Measurements from ENCODE around the gene GLIPR2.
"Not testable (repeated sequence)": the region's sequence is repeated elsewhere in the genome, so short reads cannot be mapped to it uniquely, and the experiment has no call there.

The GLIPR2 gene

DNA sequence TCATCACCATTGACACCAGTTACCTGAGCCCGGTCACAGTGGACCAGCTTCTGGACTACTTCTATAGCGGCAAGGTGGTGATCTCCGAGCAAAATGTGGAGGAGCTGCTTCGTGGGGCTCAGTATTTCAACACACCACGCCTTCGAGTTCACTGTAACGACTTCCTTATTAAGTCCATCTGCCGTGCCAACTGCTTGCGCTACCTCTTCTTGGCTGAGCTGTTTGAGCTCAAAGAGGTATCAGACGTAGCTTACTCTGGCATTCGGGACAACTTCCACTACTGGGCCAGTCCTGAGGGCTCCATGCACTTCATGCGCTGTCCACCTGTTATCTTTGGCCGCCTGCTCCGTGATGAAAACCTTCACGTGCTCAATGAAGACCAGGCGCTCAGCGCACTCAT lies 33.2 kb downstream of the GLIPR2 start:
- no peak overlapping the region for H3K4me3 ChIP-seq (ENCODE audit: low read depth, low read length)
- H3K9me3 ChIP-seq (ENCODE audit: control insufficient read depth, insufficient read depth, low read length), result no peaks in the 10 kb centered on the region
- H3K9ac ChIP-seq (ENCODE audit: low read depth, low read length), result no peak overlapping the region
- no peaks in the 10 kb centered on the region for H3K36me3 ChIP-seq (ENCODE audit: control insufficient read depth, insufficient read depth, low read length)
- peaks cover 4% of the 10 kb centered on the region for H3K27me3 ChIP-seq (ENCODE audit: control insufficient read depth, insufficient read depth, low read length)
- peaks cover 2% of the 10 kb centered on the region for H3K4me1 ChIP-seq (ENCODE audit: control insufficient read depth, insufficient read depth, low read length)

GRCh38 chr9:36170531-36170930 lies 34.0 kb downstream of the GLIPR2 start:
- Histone ChIP-seq H3K9me3 (ENCODE audit: control insufficient read depth, insufficient read depth, low read length) (no peaks in the 10 kb centered on the region), H3K36me3 (ENCODE audit: control insufficient read depth, insufficient read depth, low read length) (no peaks in the 10 kb centered on the region), H3K27me3 (ENCODE audit: control insufficient read depth, insufficient read depth, low read length) (peaks cover 4% of the 10 kb centered on the region)

GRCh38 chr9:36173861-36174260 lies 37.3 kb downstream of the GLIPR2 start:
- no peaks in the 10 kb centered on the region for H3K4me1 ChIP-seq (ENCODE audit: control insufficient read depth, insufficient read depth, low read length)
- H3K36me3 ChIP-seq (ENCODE audit: control insufficient read depth, insufficient read depth, low read length), result no peaks in the 10 kb centered on the region
- H3K9ac ChIP-seq (ENCODE audit: low read depth, low read length), result no peak overlapping the region
- peaks cover 2% of the 10 kb centered on the region for H3K27me3 ChIP-seq (ENCODE audit: control insufficient read depth, insufficient read depth, low read length)
- no peaks in the 10 kb centered on the region for H3K9me3 ChIP-seq (ENCODE audit: control insufficient read depth, insufficient read depth, low read length)
- no peak overlapping the region for H3K4me3 ChIP-seq (ENCODE audit: low read depth, low read length)

More at GRCh38 chr9:36170531-36170930, 34.0 kb downstream of the GLIPR2 start:
- Histone ChIP-seq H3K9ac (ENCODE audit: low read depth, low read length) (no peak overlapping the region), H3K4me3 (ENCODE audit: low read depth, low read length) (no peak overlapping the region), H3K4me1 (ENCODE audit: control insufficient read depth, insufficient read depth, low read length) (no peaks in the 10 kb centered on the region)

- Histone ChIP-seq H3K9me3 (ENCODE audit: control insufficient read depth, insufficient read depth, low read length) (no peaks in the 10 kb centered on the region), H3K27me3 (ENCODE audit: control insufficient read depth, insufficient read depth, low read length) (peaks cover under 1% of the 10 kb centered on the region), H3K9ac (ENCODE audit: low read depth, low read length) (no peak overlapping the region), H3K4me1 (ENCODE audit: control insufficient read depth, insufficient read depth, low read length) (no peaks in the 10 kb centered on the region), H3K36me3 (ENCODE audit: control insufficient read depth, insufficient read depth, low read length) (no peaks in the 10 kb centered on the region), H3K4me3 (ENCODE audit: low read depth, low read length) (no peak overlapping the region)
These were observed 37.7 kb downstream of the GLIPR2 start for GRCh38 chr9:36174271-36174670.

- no peak overlapping the region for H3K9ac ChIP-seq (ENCODE audit: low read depth, low read length)
These were observed 38.2 kb downstream of the GLIPR2 start for GRCh38 chr9:36174731-36175130.

GRCh38 chr9:36175209-36175608 lies 38.7 kb downstream of the GLIPR2 start:
- H3K9ac ChIP-seq (ENCODE audit: low read depth, low read length); H3K4me3 ChIP-seq (ENCODE audit: low read depth, low read length); H3K9me3 ChIP-seq (ENCODE audit: control insufficient read depth, insufficient read depth, low read length); H3K36me3 ChIP-seq (ENCODE audit: control insufficient read depth, insufficient read depth, low read length); H3K27me3 ChIP-seq (ENCODE audit: control insufficient read depth, insufficient read depth, low read length); H3K4me1 ChIP-seq (ENCODE audit: control insufficient read depth, insufficient read depth, low read length): not testable (repeated sequence)

More at GRCh38 chr9:36174731-36175130, 38.2 kb downstream of the GLIPR2 start:
- H3K9me3 ChIP-seq (ENCODE audit: control insufficient read depth, insufficient read depth, low read length), result no peaks in the 10 kb centered on the region
- H3K4me1 ChIP-seq (ENCODE audit: control insufficient read depth, insufficient read depth, low read length), result no peaks in the 10 kb centered on the region
- no peaks in the 10 kb centered on the region for H3K27me3 ChIP-seq (ENCODE audit: control insufficient read depth, insufficient read depth, low read length)
- no peak overlapping the region for H3K4me3 ChIP-seq (ENCODE audit: low read depth, low read length)
- H3K36me3 ChIP-seq (ENCODE audit: control insufficient read depth, insufficient read depth, low read length), result no peaks in the 10 kb centered on the region

DNA sequence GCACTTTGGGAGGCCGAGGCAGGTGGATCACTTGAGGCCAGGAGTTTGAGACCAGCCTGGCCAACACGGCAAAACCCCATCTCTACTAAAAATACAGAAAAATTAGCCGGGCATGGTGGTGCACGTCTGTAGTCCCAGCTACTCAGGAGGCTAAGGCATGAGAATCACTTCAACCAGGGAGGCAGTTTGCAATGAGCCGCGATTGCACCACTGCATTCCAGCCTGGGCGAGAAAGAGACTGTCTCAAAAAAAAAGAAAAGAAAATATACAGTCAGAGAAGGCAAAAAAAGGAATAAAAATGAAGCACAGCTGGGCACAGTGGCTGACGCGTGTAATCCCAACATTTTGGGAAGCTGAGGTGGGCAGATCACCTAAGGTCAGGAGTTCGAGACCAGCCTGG lies 40.0 kb downstream of the GLIPR2 start:
- not testable (repeated sequence) for H3K27me3 ChIP-seq (ENCODE audit: control insufficient read depth, insufficient read depth, low read length); H3K4me1 ChIP-seq (ENCODE audit: control insufficient read depth, insufficient read depth, low read length); H3K4me3 ChIP-seq (ENCODE audit: low read depth, low read length); H3K9me3 ChIP-seq (ENCODE audit: control insufficient read depth, insufficient read depth, low read length); H3K9ac ChIP-seq (ENCODE audit: low read depth, low read length); H3K36me3 ChIP-seq (ENCODE audit: control insufficient read depth, insufficient read depth, low read length)

DNA sequence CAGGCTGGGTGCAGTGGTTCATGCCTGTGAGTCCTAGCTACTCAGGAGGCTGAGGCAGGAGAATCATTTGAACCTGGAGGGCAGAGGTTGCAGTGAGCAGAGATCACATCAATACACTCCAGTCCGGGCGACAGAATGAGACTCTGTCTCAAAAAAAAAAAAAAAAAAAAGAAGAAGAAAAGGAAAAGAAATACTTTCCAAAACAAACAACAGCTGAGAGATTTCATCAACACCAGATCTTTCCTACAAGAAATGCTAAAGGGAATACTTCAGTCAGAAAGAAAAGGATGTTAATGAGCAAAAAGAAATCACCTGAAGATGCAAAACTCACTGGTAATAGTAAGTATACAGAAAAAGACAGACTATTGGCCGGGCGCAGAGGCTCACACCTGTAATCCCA lies 41.0 kb downstream of the GLIPR2 start:
- Histone ChIP-seq H3K4me3 (ENCODE audit: low read depth, low read length) (no peak overlapping the region), H3K27me3 (ENCODE audit: control insufficient read depth, insufficient read depth, low read length) (no peaks in the 10 kb centered on the region), H3K9ac (ENCODE audit: low read depth, low read length) (no peak overlapping the region), H3K4me1 (ENCODE audit: control insufficient read depth, insufficient read depth, low read length) (no peaks in the 10 kb centered on the region), H3K9me3 (ENCODE audit: control insufficient read depth, insufficient read depth, low read length) (no peaks in the 10 kb centered on the region), H3K36me3 (ENCODE audit: control insufficient read depth, insufficient read depth, low read length) (no peaks in the 10 kb centered on the region)

DNA sequence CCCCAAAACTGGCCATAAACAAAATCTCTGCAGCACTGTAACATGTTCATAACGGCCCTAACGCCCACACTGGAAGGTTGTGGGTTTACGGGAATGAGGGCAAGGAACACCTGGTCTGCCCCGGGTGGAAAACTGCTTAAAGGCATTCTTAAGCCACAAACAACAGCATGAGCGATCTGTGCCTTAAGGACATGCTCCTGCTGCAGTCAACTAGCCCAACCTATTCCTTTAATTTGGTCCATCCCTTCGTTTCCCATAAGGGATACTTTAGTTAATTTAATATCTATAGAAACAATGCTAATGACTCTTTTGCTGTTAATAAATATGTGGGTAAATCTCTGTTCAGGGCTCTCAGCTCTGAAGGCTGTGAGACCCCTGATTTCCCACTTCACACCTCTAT lies 43.7 kb downstream of the GLIPR2 start:
- H3K9me3 ChIP-seq (ENCODE audit: control insufficient read depth, insufficient read depth, low read length); H3K4me3 ChIP-seq (ENCODE audit: low read depth, low read length); H3K9ac ChIP-seq (ENCODE audit: low read depth, low read length); H3K4me1 ChIP-seq (ENCODE audit: control insufficient read depth, insufficient read depth, low read length); H3K36me3 ChIP-seq (ENCODE audit: control insufficient read depth, insufficient read depth, low read length); H3K27me3 ChIP-seq (ENCODE audit: control insufficient read depth, insufficient read depth, low read length): not testable (repeated sequence)

DNA sequence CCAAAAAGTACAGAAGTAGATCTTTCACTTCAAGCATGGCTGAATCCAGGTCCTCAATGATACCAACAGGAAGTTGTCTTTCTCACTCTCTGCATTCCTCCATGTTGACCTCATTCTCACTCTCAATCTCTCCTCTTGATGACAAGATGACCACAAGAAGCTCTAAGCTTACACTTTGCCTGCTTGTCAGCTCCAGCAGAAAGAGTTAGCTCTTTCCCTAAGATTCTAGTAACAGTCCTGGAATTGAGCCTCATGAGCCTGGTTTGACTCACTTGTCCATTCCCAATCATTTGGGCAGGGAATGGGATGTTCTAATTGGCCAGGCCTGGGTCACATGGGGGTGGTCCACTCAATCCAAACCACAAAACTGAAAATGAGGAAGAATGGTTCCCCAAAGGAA lies 50.9 kb downstream of the GLIPR2 start:
- Histone ChIP-seq H3K9ac (ENCODE audit: low read depth, low read length) (no peak overlapping the region), H3K9me3 (ENCODE audit: control insufficient read depth, insufficient read depth, low read length) (no peaks in the 10 kb centered on the region), H3K4me1 (ENCODE audit: control insufficient read depth, insufficient read depth, low read length) (peaks cover 6% of the 10 kb centered on the region), H3K36me3 (ENCODE audit: control insufficient read depth, insufficient read depth, low read length) (no peaks in the 10 kb centered on the region), H3K27me3 (ENCODE audit: control insufficient read depth, insufficient read depth, low read length) (no peaks in the 10 kb centered on the region), H3K4me3 (ENCODE audit: low read depth, low read length) (no peak overlapping the region)

- Histone ChIP-seq H3K36me3 (ENCODE audit: control insufficient read depth, insufficient read depth, low read length) (no peaks in the 10 kb centered on the region), H3K4me1 (ENCODE audit: control insufficient read depth, insufficient read depth, low read length) (peaks cover 13% of the 10 kb centered on the region), H3K9me3 (ENCODE audit: control insufficient read depth, insufficient read depth, low read length) (no peaks in the 10 kb centered on the region), H3K9ac (ENCODE audit: low read depth, low read length) (no peak overlapping the region), H3K4me3 (ENCODE audit: low read depth, low read length) (no peak overlapping the region), H3K27me3 (ENCODE audit: control insufficient read depth, insufficient read depth, low read length) (no peaks in the 10 kb centered on the region)
These were observed 51.7 kb downstream of the GLIPR2 start for GRCh38 chr9:36188212-36188611.

GRCh38 chr9:36189976-36190375 lies 53.4 kb downstream of the GLIPR2 start:
- H3K4me3 ChIP-seq (ENCODE audit: low read depth, low read length), result peak overlapping the region; percentile 96
- peaks cover 13% of the 10 kb centered on the region for H3K4me1 ChIP-seq (ENCODE audit: control insufficient read depth, insufficient read depth, low read length)
- H3K36me3 ChIP-seq (ENCODE audit: control insufficient read depth, insufficient read depth, low read length), result no peaks in the 10 kb centered on the region
- H3K9me3 ChIP-seq (ENCODE audit: control insufficient read depth, insufficient read depth, low read length), result no peaks in the 10 kb centered on the region
- H3K27me3 ChIP-seq (ENCODE audit: control insufficient read depth, insufficient read depth, low read length), result no peaks in the 10 kb centered on the region
- peak overlapping the region; percentile 63 for H3K9ac ChIP-seq (ENCODE audit: low read depth, low read length)
